Endodermal cell (in vitro differentiated cells): ENCODE measurements around the gene EPS8L2. TPM values are rescaled to one million over a fixed set of nuclear protein-coding genes. Genes with fewer than 3 reads are reported as not detected.

Experiments
- DNase-seq: peaks from one replicate; pipeline ENCODE4 v3.0.0-alpha.2; 2017
- H3K27ac ChIP-seq: 2 replicates; pipeline ENCODE4 v1.5.1; 2013; ENCODE audit warnings: mild to moderate bottlenecking, low read depth, low read length, moderate library complexity
- H3K27me3 ChIP-seq: 2 replicates; pipeline ENCODE4 v1.6.1; 2013; ENCODE audit warnings: mild to moderate bottlenecking, low read length, moderate library complexity; ENCODE audit not compliant: insufficient read depth, control insufficient read depth, poor library complexity, severe bottlenecking
- H3K36me3 ChIP-seq: 2 replicates; pipeline ENCODE4 v1.7.0; 2013; ENCODE audit warnings: mild to moderate bottlenecking, low read length, moderate library complexity; ENCODE audit not compliant: control insufficient read depth, insufficient read depth
- H3K4me1 ChIP-seq: one replicate; pipeline ENCODE4 v1.7.0; 2013; ENCODE audit warnings: low read length; ENCODE audit not compliant: control insufficient read depth, insufficient read depth
- H3K4me3 ChIP-seq: 2 replicates; pipeline ENCODE4 v1.5.1; 2013; ENCODE audit warnings: mild to moderate bottlenecking, low read length, moderate library complexity
- H3K9ac ChIP-seq: 2 replicates; pipeline ENCODE4 v1.6.1; 2013; ENCODE audit warnings: mild to moderate bottlenecking, low read length, moderate library complexity; ENCODE audit not compliant: poor library complexity, severe bottlenecking; ENCODE audit errors: extremely low read depth
- H3K9me3 ChIP-seq: 2 replicates; pipeline ENCODE4 v1.6.1; 2013; ENCODE audit warnings: mild to moderate bottlenecking, low read length, moderate library complexity; ENCODE audit not compliant: control insufficient read depth
- H3K27ac Mint-ChIP-seq: 2 replicates; pipeline ENCODE4 v1.8.0; 2020; ENCODE audit warnings: mixed read lengths
- H3K27me3 Mint-ChIP-seq: 2 replicates; pipeline ENCODE4 v1.8.0; 2021; ENCODE audit warnings: mild to moderate bottlenecking, mixed read lengths; ENCODE audit not compliant: insufficient read depth
- H3K36me3 Mint-ChIP-seq: 2 replicates; pipeline ENCODE4 v1.8.0; 2020; ENCODE audit warnings: low read depth, mixed read lengths
- H3K4me1 Mint-ChIP-seq: 2 replicates; pipeline ENCODE4 v1.8.0; 2020; ENCODE audit warnings: mixed read lengths
- H3K4me3 Mint-ChIP-seq: 2 replicates; pipeline ENCODE4 v1.8.0; 2020; ENCODE audit warnings: mild to moderate bottlenecking, moderate library complexity, mixed read lengths
- H3K9me3 Mint-ChIP-seq: 2 replicates; pipeline ENCODE4 v1.8.0; 2020; ENCODE audit warnings: mild to moderate bottlenecking, mixed read lengths
- CTCF ChIP-seq: fragments of 200-600 bp; sonication (generic); conservative IDR thresholded peaks from 2 replicates; pipeline ENCODE4 v1.5.0; 2021; ENCODE audit warnings: antibody characterized with exemption, mild to moderate bottlenecking
- WGBS, 2 experiments: methylation state at CpG; one replicate each; pipeline versions ENCODE4 v1.1.5 to v1.1.7; 2013; ENCODE audit warnings: missing lambda C conversion rate in 2 of 2, mixed read lengths in 1 of 2; ENCODE audit not compliant: insufficient coverage in 1 of 2, insufficient read length in 1 of 2; 5-methylcytosine and 5-hydroxymethylcytosine counted together
- total RNA-seq, 2 donors: library from RNA; stranded (reverse); fragmentation: NEBNext Ultra II Directional in 1 of 2; extraction: Animal tissue kit (Norgen Biotek cat#: 25700) in 1 of 2; gene quantifications; 2 replicates in 1 of 2; 3 replicates in 1 of 2; pipeline ENCODE4 v1.2.1, GENCODE V29; 2021

Gene EPS8L2
- total RNA-seq, 2 donors from 2014 or later, result 26.2 to 28.0 TPM

- H3K4me1 Mint-ChIP-seq, result peaks cover 9% of the 10 kb centered on the region
- no peak overlapping the region for H3K4me3 Mint-ChIP-seq
- H3K27ac ChIP-seq, result no peak overlapping the region
- peaks cover 17% of the 10 kb centered on the region for H3K36me3 Mint-ChIP-seq
- no peak for TF ChIP-seq CTCF
- H3K27me3 Mint-ChIP-seq, result no peaks in the 10 kb centered on the region
- no peaks in the 10 kb centered on the region for H3K27me3 ChIP-seq
- no peak for DNase-seq
- no peaks in the 10 kb centered on the region for H3K9me3 Mint-ChIP-seq
- no peaks in the 10 kb centered on the region for H3K36me3 ChIP-seq
- no peak overlapping the region for H3K9ac ChIP-seq
- WGBS, 2 experiments, result 88% methylated on average over 1 of the region's 1 CpG; no CpG with 5 or more reads in 1 of the 2 experiments
- H3K4me3 ChIP-seq, result no peak overlapping the region
- no peaks in the 10 kb centered on the region for H3K9me3 ChIP-seq
- H3K4me1 ChIP-seq, result no peaks in the 10 kb centered on the region
- H3K27ac Mint-ChIP-seq, result no peak overlapping the region
Measured at GRCh38 chr11:699753-700152, 6.3 kb upstream of the EPS8L2 start.

- Mint-ChIP-seq H3K27me3 (no peaks in the 10 kb centered on the region), H3K9me3 (no peaks in the 10 kb centered on the region), H3K27ac (no peak overlapping the region), H3K36me3 (peaks cover 17% of the 10 kb centered on the region), H3K4me3 (no peak overlapping the region), H3K4me1 (peaks cover 9% of the 10 kb centered on the region)
- Histone ChIP-seq H3K9me3 (no peaks in the 10 kb centered on the region), H3K27ac (no peak overlapping the region), H3K9ac (no peak overlapping the region), H3K36me3 (no peaks in the 10 kb centered on the region), H3K4me1 (no peaks in the 10 kb centered on the region), H3K27me3 (no peaks in the 10 kb centered on the region), H3K4me3 (no peak overlapping the region)
- TF ChIP-seq CTCF, result no peak
- 92 to 97% methylated on average over 14 to 22 of the region's 22 CpGs for WGBS, 2 experiments
- DNase-seq, result no peak
Measured at GRCh38 chr11:701741-702461, 4.1 kb upstream of the EPS8L2 start.

GRCh38 chr11:702462-703461 lies 3.3 kb upstream of the EPS8L2 start:
- Histone ChIP-seq H3K27ac (no peak overlapping the region), H3K9me3 (no peaks in the 10 kb centered on the region), H3K36me3 (no peaks in the 10 kb centered on the region), H3K9ac (no peak overlapping the region), H3K27me3 (no peaks in the 10 kb centered on the region), H3K4me3 (no peak overlapping the region), H3K4me1 (peaks cover 5% of the 10 kb centered on the region)
- WGBS, 2 experiments, result 92 to 96% methylated on average over 13 to 26 of the region's 26 CpGs
- H3K36me3 Mint-ChIP-seq, result peaks cover 17% of the 10 kb centered on the region
- no peak for DNase-seq
- no peaks in the 10 kb centered on the region for H3K27me3 Mint-ChIP-seq
- no peaks in the 10 kb centered on the region for H3K9me3 Mint-ChIP-seq
- H3K4me1 Mint-ChIP-seq, result peaks cover 3% of the 10 kb centered on the region
- TF ChIP-seq CTCF, result no peak
- no peak overlapping the region for H3K4me3 Mint-ChIP-seq
- H3K27ac Mint-ChIP-seq, result no peak overlapping the region
